Activated CD4-positive, alpha-beta T cell treated with anti-CD3 and anti-CD28 coated beads, Interleukin-2, amount 50 U/mL, for 16 hours (primary cell): ENCODE data around the gene SIGLEC1.

Experiments used
- DNase-seq: peaks from one replicate; pipeline ENCODE4 v3.0.0-alpha.2; 2020

SIGLEC1 gene

GRCh38 chr20:3678198-3678597 is 34.2 kb downstream of the SIGLEC1 start:
- no peak for DNase-seq

- no peak for DNase-seq
Measured at GRCh38 chr20:3677733-3678132, 34.7 kb downstream of the SIGLEC1 start.

GRCh38 chr20:3674995-3675900 is 37.2 kb downstream of the SIGLEC1 start:
- DNase-seq = no peak

- no peak for DNase-seq
Measured at GRCh38 chr20:3674447-3674846, 38.0 kb downstream of the SIGLEC1 start.

GRCh38 chr20:3673221-3674070 is 39.0 kb downstream of the SIGLEC1 start:
- no peak for DNase-seq

- DNase-seq = no peak
Measured at GRCh38 chr20:3672547-3673171, 39.7 kb downstream of the SIGLEC1 start.

GRCh38 chr20:3671986-3672546 is 40.3 kb downstream of the SIGLEC1 start:
- no peak for DNase-seq

GRCh38 chr20:3670945-3671344 is 41.5 kb downstream of the SIGLEC1 start:
- DNase-seq = no peak

- DNase-seq = no peak
Measured at GRCh38 chr20:3670511-3670910, 41.9 kb downstream of the SIGLEC1 start.

GRCh38 chr20:3669710-3670367 is 42.6 kb downstream of the SIGLEC1 start:
- DNase-seq = no peak

- no peak for DNase-seq
Measured at GRCh38 chr20:3667434-3668037, 44.9 kb downstream of the SIGLEC1 start.

GRCh38 chr20:3663858-3664257 is 48.5 kb downstream of the SIGLEC1 start:
- DNase-seq = no peak

GRCh38 chr20:3663031-3663701 is 49.2 kb downstream of the SIGLEC1 start, which contains the start of gene GFRA4:
TSS of gene GFRA4 (minus strand) at chr20:3663399. CDS start at chr20:3663399, 0 bp downstream.
- no peak for DNase-seq
